AG04450 (cell line): ENCODE data around the gene SMC3. TPM values are rescaled to one million over a fixed set of nuclear protein-coding genes. Genes with fewer than 3 reads are reported as not detected.
"Not testable (repeated sequence)": the region's sequence is repeated elsewhere in the genome, so short reads cannot be mapped to it uniquely, and the experiment has no call there.

Source experiments
- CTCF ChIA-PET: fragments of 300-600, 350-600 bp; formaldehyde crosslinking; extraction: SDS; loops from one replicate; lab custom pipeline; 2022; ENCODE audit warnings: antibody characterized with exemption, inconsistent platforms; lab: Charles Lee
- POLR2A ChIA-PET: fragments of 350-600 bp; formaldehyde crosslinking; extraction: SDS; loops from one replicate; lab custom pipeline; 2021; ENCODE audit warnings: antibody characterized with exemption, inconsistent platforms; lab: Yijun Ruan, JAX
- DNase-seq: peaks from one replicate; pipeline ENCODE4 v3.0.0-alpha.2; 2011; ENCODE audit warnings: low read depth, low spot score
- H3K27ac ChIP-seq: one replicate; pipeline ENCODE4 v1.5.1; 2012; ENCODE audit warnings: low read depth, low read length, control low read depth
- H3K27me3 ChIP-seq: one replicate; pipeline ENCODE4 v1.6.0; 2012; ENCODE audit warnings: low read length; ENCODE audit not compliant: control insufficient read depth, insufficient read depth
- H3K4me3 ChIP-seq: 2 replicates; pipeline ENCODE4 v1.5.1; 2011; ENCODE audit warnings: mild to moderate bottlenecking, low read depth, low read length, control low read depth
- H3K9me3 ChIP-seq: 2 replicates; pipeline ENCODE4 v1.5.1; 2012; ENCODE audit warnings: low read length; ENCODE audit not compliant: control insufficient read depth, insufficient read depth
- CTCF ChIP-seq: IDR thresholded peaks from 2 replicates; pipeline ENCODE4 v1.5.1; 2011; ENCODE audit warnings: low read depth, low read length, control low read depth, inconsistent platforms
- polyA plus RNA-seq: library from polyadenylated mRNA; depleted of rRNA; stranded (reverse); fragments of >200 nt; gene quantifications from 2 replicates; pipeline ENCODE4 v1.2.3, GENCODE V29; 2011

The SMC3 gene
- polyA plus RNA-seq, 1 experiment: 26.2 TPM

GRCh38 chr10:110529596-110530011, 37.9 kb upstream of the SMC3 start:
- TF ChIP-seq CTCF: no peak
- Histone ChIP-seq H3K27me3 (no peaks in the 10 kb centered on the region), H3K4me3 (no peak overlapping the region), H3K27ac (no peak overlapping the region), H3K9me3 (no peaks in the 10 kb centered on the region; the same call in 1 of the 2 replicates)
- POLR2A ChIA-PET: no interaction called here
- CTCF ChIA-PET: interaction anchor here (0.9 kb wide), 1 partner anchor 17 kb away, joined by 4 read pairs; no protein-coding TSS in a partner anchor
- DNase-seq: no peak

- H3K27me3 ChIP-seq: no peaks in the 10 kb centered on the region
- no peak for DNase-seq
- H3K9me3 ChIP-seq: no peaks in the 10 kb centered on the region; the same call in 1 of the 2 replicates
- peak overlapping the region; percentile 39 for H3K27ac ChIP-seq
- ChIA-PET POLR2A (no interaction called here), CTCF (no interaction called here)
- TF ChIP-seq CTCF: no peak
- peak overlapping the region; percentile 22; the same call in 1 of the 2 replicates for H3K4me3 ChIP-seq
Measured at GRCh38 chr10:110530131-110530831, 37.2 kb upstream of the SMC3 start.

GRCh38 chr10:110531687-110532086, 35.8 kb upstream of the SMC3 start:
- ChIA-PET POLR2A (no interaction called here), CTCF (no interaction called here)
- H3K27me3 ChIP-seq: no peaks in the 10 kb centered on the region
- H3K4me3 ChIP-seq: no peak overlapping the region
- H3K27ac ChIP-seq: no peak overlapping the region
- no peak for TF ChIP-seq CTCF
- no peak for DNase-seq
- no peaks in the 10 kb centered on the region; the same call in 1 of the 2 replicates for H3K9me3 ChIP-seq

GRCh38 chr10:110532628-110533027, 34.9 kb upstream of the SMC3 start:
- H3K9me3 ChIP-seq, H3K4me3 ChIP-seq, DNase-seq, POLR2A ChIA-PET, H3K27me3 ChIP-seq, H3K27ac ChIP-seq: not testable (repeated sequence)
- CTCF ChIA-PET: interaction anchor here (0.9 kb wide), 1 partner anchor 14 kb away, joined by 3 read pairs; no protein-coding TSS in a partner anchor

- POLR2A ChIA-PET: no interaction called here
Measured at GRCh38 chr10:110533149-110533548, 34.3 kb upstream of the SMC3 start.

More at GRCh38 chr10:110533149-110533548, 34.3 kb upstream of the SMC3 start:
- Histone ChIP-seq H3K4me3 (no peak overlapping the region), H3K27ac (peak overlapping the region; percentile 11), H3K27me3 (no peaks in the 10 kb centered on the region), H3K9me3 (no peaks in the 10 kb centered on the region; the same call in 1 of the 2 replicates)
- no peak for TF ChIP-seq CTCF
- CTCF ChIA-PET: no interaction called here
- no peak for DNase-seq
